Uterus (tissue), 2 donors: ENCODE results near the gene PUSL1.

ENCODE experiments used
- POLR2A ChIP-seq, 2 donors: fragments of 450-650 bp; IDR thresholded peaks; one replicate each; pipeline ENCODE4 v1.6.1; 2016; ENCODE audit warnings: antibody characterized with exemption in 2 of 2, mild to moderate bottlenecking in 1 of 2, moderate library complexity in 1 of 2
- TF ChIP-seq, protein P1 (sequence below), 4 experiments: fragments of 200-600 bp in 2 of 4; fragments of 450-650 bp in 2 of 4; sonication (generic) in 2 of 4; IDR thresholded peaks; one replicate each; pipeline ENCODE4 v1.5.1; 2016 to 2019; ENCODE audit warnings: antibody characterized with exemption in 4 of 4, mild to moderate bottlenecking in 2 of 4, moderate library complexity in 1 of 4

DNA sequence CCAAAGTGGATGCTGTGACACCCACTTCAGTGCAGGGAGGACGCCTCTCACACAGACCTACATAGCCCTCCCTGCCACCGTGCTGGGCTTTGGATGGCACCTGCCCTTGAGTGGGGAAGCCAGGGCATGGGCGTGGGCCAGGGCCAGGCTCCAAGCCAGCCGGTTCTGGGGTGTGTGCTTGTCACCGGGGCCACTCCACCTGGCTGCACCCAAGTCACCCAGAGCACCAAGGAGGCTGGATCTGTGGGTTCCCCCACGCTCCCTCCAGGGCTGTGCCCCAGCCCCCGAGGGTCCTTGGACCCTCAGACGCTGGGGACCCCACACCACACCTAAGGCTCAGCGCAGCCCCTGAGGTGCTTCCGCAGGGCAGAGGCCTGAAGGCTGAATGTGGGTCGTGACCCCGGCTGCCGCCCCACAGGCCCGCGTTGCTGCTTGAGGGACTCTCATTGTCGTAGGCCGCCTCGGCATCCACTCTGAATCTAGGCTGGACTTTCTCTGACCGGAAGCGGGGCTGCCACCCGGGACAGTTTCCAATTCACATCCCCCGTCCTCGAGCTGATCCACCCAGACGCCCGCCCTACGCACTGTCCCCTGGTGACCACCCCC lies 48.5 kb downstream of the PUSL1 start:
- TF ChIP-seq, protein P1, sequence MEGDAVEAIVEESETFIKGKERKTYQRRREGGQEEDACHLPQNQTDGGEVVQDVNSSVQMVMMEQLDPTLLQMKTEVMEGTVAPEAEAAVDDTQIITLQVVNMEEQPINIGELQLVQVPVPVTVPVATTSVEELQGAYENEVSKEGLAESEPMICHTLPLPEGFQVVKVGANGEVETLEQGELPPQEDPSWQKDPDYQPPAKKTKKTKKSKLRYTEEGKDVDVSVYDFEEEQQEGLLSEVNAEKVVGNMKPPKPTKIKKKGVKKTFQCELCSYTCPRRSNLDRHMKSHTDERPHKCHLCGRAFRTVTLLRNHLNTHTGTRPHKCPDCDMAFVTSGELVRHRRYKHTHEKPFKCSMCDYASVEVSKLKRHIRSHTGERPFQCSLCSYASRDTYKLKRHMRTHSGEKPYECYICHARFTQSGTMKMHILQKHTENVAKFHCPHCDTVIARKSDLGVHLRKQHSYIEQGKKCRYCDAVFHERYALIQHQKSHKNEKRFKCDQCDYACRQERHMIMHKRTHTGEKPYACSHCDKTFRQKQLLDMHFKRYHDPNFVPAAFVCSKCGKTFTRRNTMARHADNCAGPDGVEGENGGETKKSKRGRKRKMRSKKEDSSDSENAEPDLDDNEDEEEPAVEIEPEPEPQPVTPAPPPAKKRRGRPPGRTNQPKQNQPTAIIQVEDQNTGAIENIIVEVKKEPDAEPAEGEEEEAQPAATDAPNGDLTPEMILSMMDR (IDR thresholded peaks at IDR 0.05): no peak
- no peak for TF ChIP-seq POLR2A (IDR thresholded peaks at IDR 0.05)
